ENCODE results near the gene RARG. TPM values are rescaled to one million over a fixed set of nuclear protein-coding genes. Genes with fewer than 3 reads are reported as not detected.

Gene RARG
- total RNA-seq, 6 donors from 2014 or later: 21.2 to 43.0 (median 32.1) TPM

GRCh38 chr12:53245286-53245685, 13.3 kb upstream of the RARG start:
- no peak for TF ChIP-seq EP300 (IDR thresholded peaks at IDR 0.05)
- no peak for TF ChIP-seq POLR2A (IDR thresholded peaks at IDR 0.05)
- TF ChIP-seq, protein P1, sequence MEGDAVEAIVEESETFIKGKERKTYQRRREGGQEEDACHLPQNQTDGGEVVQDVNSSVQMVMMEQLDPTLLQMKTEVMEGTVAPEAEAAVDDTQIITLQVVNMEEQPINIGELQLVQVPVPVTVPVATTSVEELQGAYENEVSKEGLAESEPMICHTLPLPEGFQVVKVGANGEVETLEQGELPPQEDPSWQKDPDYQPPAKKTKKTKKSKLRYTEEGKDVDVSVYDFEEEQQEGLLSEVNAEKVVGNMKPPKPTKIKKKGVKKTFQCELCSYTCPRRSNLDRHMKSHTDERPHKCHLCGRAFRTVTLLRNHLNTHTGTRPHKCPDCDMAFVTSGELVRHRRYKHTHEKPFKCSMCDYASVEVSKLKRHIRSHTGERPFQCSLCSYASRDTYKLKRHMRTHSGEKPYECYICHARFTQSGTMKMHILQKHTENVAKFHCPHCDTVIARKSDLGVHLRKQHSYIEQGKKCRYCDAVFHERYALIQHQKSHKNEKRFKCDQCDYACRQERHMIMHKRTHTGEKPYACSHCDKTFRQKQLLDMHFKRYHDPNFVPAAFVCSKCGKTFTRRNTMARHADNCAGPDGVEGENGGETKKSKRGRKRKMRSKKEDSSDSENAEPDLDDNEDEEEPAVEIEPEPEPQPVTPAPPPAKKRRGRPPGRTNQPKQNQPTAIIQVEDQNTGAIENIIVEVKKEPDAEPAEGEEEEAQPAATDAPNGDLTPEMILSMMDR (IDR thresholded peaks at IDR 0.05): no peak
- TF ChIP-seq POLR2AphosphoS5 (IDR thresholded peaks at IDR 0.05): no peak
- DNase-seq (no peak), ATAC-seq (ENCODE audit: low FRiP score in 2 of 2) (no peak)
- H3K9me3 ChIP-seq: no peaks in the 10 kb centered on the region
- H3K4me1 ChIP-seq: no peaks in the 10 kb centered on the region
- no peaks in the 10 kb centered on the region for H3K27me3 ChIP-seq
- WGBS, 2 donors: 75 to 85% methylated on average over 3 of the region's 3 CpGs
- no peaks in the 10 kb centered on the region for H3K36me3 ChIP-seq
- H3K4me3 ChIP-seq: no peak overlapping the region
- no peak overlapping the region for H3K27ac ChIP-seq

- Histone ChIP-seq H3K27ac (no peak overlapping the region), H3K4me3 (no peak overlapping the region), H3K9me3 (no peaks in the 10 kb centered on the region), H3K27me3 (no peaks in the 10 kb centered on the region), H3K36me3 (no peaks in the 10 kb centered on the region), H3K4me1 (no peaks in the 10 kb centered on the region)
- ATAC-seq (ENCODE audit: low FRiP score in 2 of 2) (no peak), DNase-seq (no peak)
- TF ChIP-seq, protein P1 (IDR thresholded peaks at IDR 0.05): no peak
- TF ChIP-seq POLR2A (IDR thresholded peaks at IDR 0.05) (no peak), POLR2AphosphoS5 (IDR thresholded peaks at IDR 0.05) (no peak), EP300 (IDR thresholded peaks at IDR 0.05) (no peak)
- WGBS, 2 donors: 68 to 88% methylated on average over 1 of the region's 1 CpG
Measured at GRCh38 chr12:53244337-53244736, 12.3 kb upstream of the RARG start.

- Histone ChIP-seq H3K27me3 (no peaks in the 10 kb centered on the region), H3K4me1 (no peaks in the 10 kb centered on the region), H3K27ac (no peak overlapping the region), H3K36me3 (no peaks in the 10 kb centered on the region), H3K9me3 (no peaks in the 10 kb centered on the region), H3K4me3 (no peak overlapping the region)
- ATAC-seq (ENCODE audit: low FRiP score in 2 of 2): peak in 1 of 2 donors; percentile 31
- DNase-seq: no peak
- TF ChIP-seq EP300 (IDR thresholded peaks at IDR 0.05) (no peak), POLR2A (IDR thresholded peaks at IDR 0.05) (no peak), POLR2AphosphoS5 (IDR thresholded peaks at IDR 0.05) (no peak)
- TF ChIP-seq, protein P1 (IDR thresholded peaks at IDR 0.05): no peak
- 77 to 82% methylated on average over 9 to 11 of the region's 11 CpGs for WGBS, 2 donors
Measured at GRCh38 chr12:53241623-53242412, 9.8 kb upstream of the RARG start.

DNA sequence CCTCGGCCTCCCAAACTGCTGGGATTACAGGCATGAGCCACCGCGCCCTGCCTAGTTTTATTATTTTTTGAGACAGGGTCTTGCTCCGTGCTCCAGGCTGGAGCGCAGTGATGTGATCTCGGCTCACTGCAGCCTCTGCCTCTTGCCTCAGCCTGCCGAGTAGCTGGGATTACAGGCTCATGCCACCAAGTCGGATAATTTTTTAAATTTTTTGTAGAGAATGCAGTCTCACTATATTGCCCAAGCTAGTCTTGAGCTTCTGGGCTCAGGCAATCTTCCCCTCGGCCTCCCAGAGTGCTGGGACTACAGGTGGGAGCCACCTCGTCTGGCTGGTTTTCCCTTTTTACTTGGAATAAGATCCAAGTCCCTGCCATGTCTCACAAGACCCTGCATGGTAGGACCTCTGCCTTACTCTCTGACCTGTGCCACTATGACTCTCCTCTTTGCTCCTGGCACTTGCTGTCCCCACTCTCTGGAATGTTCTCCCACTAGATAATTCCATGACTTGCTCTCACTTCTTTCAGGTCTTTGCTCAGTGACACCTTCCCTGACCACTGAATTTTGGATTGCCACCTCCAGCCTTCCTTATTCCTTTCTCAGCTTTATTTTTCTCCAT, 7.7 kb upstream of the RARG start:
- Histone ChIP-seq H3K4me1 (no peaks in the 10 kb centered on the region), H3K27me3 (no peaks in the 10 kb centered on the region), H3K9me3 (no peaks in the 10 kb centered on the region), H3K36me3 (no peaks in the 10 kb centered on the region), H3K27ac (no peak overlapping the region), H3K4me3 (no peak overlapping the region)
- ATAC-seq (ENCODE audit: low FRiP score in 2 of 2) (no peak), DNase-seq (no peak)
- TF ChIP-seq EP300 (IDR thresholded peaks at IDR 0.05) (no peak), POLR2AphosphoS5 (IDR thresholded peaks at IDR 0.05) (no peak), POLR2A (IDR thresholded peaks at IDR 0.05) (no peak)
- TF ChIP-seq, protein P1 (IDR thresholded peaks at IDR 0.05): no peak
- WGBS, 2 donors: 91 to 93% methylated on average over 10 of the region's 10 CpGs
